K562 (cell line): ENCODE measurements around the gene HTT-AS. TPM values are rescaled to one million over a fixed set of nuclear protein-coding genes. Genes with fewer than 3 reads are reported as not detected.
A peak's percentile ranks its signal among the peaks of the same experiment; 100 is the strongest.

Experiments
- ATAC-seq: fragments of 200-7000 bp; cut with Tn5 transposase; 3 replicates; pipeline ENCODE4 v1.9.1; 2020; ENCODE audit warnings: moderate library complexity
- BruUV-seq: library from RNA; stranded (reverse); fragments of 400-500 nt; replicated peaks from 2 replicates; lab custom pipeline; 2021; lab: Mats Ljungman, UMichigan
- CTCF ChIA-PET: fragments of 300-600 bp; formaldehyde crosslinking; extraction: SDS; loops from one replicate; lab custom pipeline; 2021; ENCODE audit warnings: low intra/inter-chr PET ratio; lab: Yijun Ruan, JAX
- POLR2A ChIA-PET: fragments of 300-600, 350-650 bp; sonication (Branson Sonifier 250); formaldehyde crosslinking; extraction: SDS; loops from one replicate; lab custom pipeline; 2021; ENCODE audit warnings: antibody characterized with exemption, inconsistent platforms; lab: Yijun Ruan, JAX
- DNase-seq, 4 experiments: peaks; one replicate each; pipeline versions ENCODE4 v3.0.0 to v3.0.0-alpha.2; 2011 to 2018; ENCODE audit warnings: low spot score in 3 of 4, mixed read lengths in 3 of 4; ENCODE audit errors: extremely low read depth in 1 of 4
- FAIRE-seq: peaks from 2 replicates; lab custom pipeline; 2011; peaks lifted over from hg19 to GRCh38; lab: Jason Lieb, UNC
- H2AFZ ChIP-seq: 2 replicates; pipeline ENCODE4 v1.6.0; 2011; ENCODE audit warnings: low read depth, low read length, control low read depth, inconsistent platforms
- H3K27ac ChIP-seq: fragments of 200-600 bp; 3 replicates; pipeline ENCODE4 v1.8.0; 2011; ENCODE audit warnings: low read depth, mild to moderate bottlenecking, control low read depth, inconsistent platforms, low read length, moderate library complexity, mixed read lengths; ENCODE audit errors: extremely low read depth
- H3K27me3 ChIP-seq, 2 experiments: fragments of 300-600 bp in 1 of 2; 2 replicates in 1 of 2; 3 replicates in 1 of 2; pipeline versions ENCODE4 v1.6.0 to v1.8.0; 2011; ENCODE audit warnings: inconsistent platforms in 2 of 2, low read length in 2 of 2, mild to moderate bottlenecking in 1 of 2, mixed read lengths in 1 of 2, moderate library complexity in 1 of 2; ENCODE audit not compliant: control insufficient read depth in 2 of 2, insufficient read depth in 2 of 2
- H3K36me3 ChIP-seq: fragments of 300-600 bp; 3 replicates; pipeline ENCODE4 v1.8.0; 2011; ENCODE audit warnings: mild to moderate bottlenecking, low read length, inconsistent platforms; ENCODE audit not compliant: control insufficient read depth, insufficient read depth
- H3K4me1 ChIP-seq, 2 experiments: fragments of 200-600 bp in 1 of 2; replicated peaks in 1 of 2; 2 replicates in 1 of 2; 3 replicates in 1 of 2; pipeline versions ENCODE4 v1.5.1 to v1.8.0; 2011; ENCODE audit warnings: inconsistent platforms in 2 of 2, low read length in 2 of 2, mild to moderate bottlenecking in 1 of 2, mixed read lengths in 1 of 2, moderate library complexity in 1 of 2; ENCODE audit not compliant: control insufficient read depth in 2 of 2, insufficient read depth in 2 of 2
- H3K4me2 ChIP-seq: 2 replicates; pipeline ENCODE4 v1.6.1; 2011; ENCODE audit warnings: low read length, control low read depth, inconsistent platforms, mixed read lengths; ENCODE audit not compliant: insufficient read depth
- H3K4me3 ChIP-seq: fragments of 200-600 bp; sonication (generic), shearing (Covaris generic); 2 replicates; pipeline ENCODE4 v1.5.1; 2016; ENCODE audit warnings: control low read depth, inconsistent platforms
- H3K79me2 ChIP-seq: fragments of 200-600 bp; 3 replicates; pipeline ENCODE4 v1.8.0; 2011; ENCODE audit warnings: low read length, inconsistent platforms; ENCODE audit not compliant: control insufficient read depth, insufficient read depth
- H3K9ac ChIP-seq, 2 experiments: 2 replicates each; pipeline versions ENCODE4 v1.6.0 to v1.6.1; 2011; ENCODE audit warnings: low read depth in 2 of 2, low read length in 2 of 2, control low read depth in 1 of 2, inconsistent platforms in 1 of 2, mild to moderate bottlenecking in 1 of 2, mixed read lengths in 1 of 2; ENCODE audit not compliant: insufficient read depth in 1 of 2
- H3K9me1 ChIP-seq: one replicate; pipeline ENCODE4 v1.6.0; 2011; ENCODE audit warnings: inconsistent platforms, mild to moderate bottlenecking, low read length, moderate library complexity; ENCODE audit not compliant: control insufficient read depth, insufficient read depth
- H3K9me3 ChIP-seq: replicated peaks from 2 replicates; pipeline ENCODE4 v1.5.1; 2011; ENCODE audit warnings: low read depth, low read length, inconsistent platforms; ENCODE audit not compliant: control insufficient read depth, insufficient read depth
- H4K20me1 ChIP-seq: replicated peaks from 2 replicates; pipeline ENCODE4 v1.6.1; 2011; ENCODE audit warnings: low read length, inconsistent platforms, mixed read lengths; ENCODE audit not compliant: control insufficient read depth, insufficient read depth
- ATF7 ChIP-seq: fragments of 450-650 bp; IDR thresholded peaks from 2 replicates; pipeline ENCODE4 v1.7.1; 2014; ENCODE audit warnings: mild to moderate bottlenecking, moderate library complexity
- CBX2 ChIP-seq: fragments of 200-600 bp; sonication (generic); IDR thresholded peaks from one replicate; pipeline ENCODE4 v1.6.1; 2012; ENCODE audit warnings: mild to moderate bottlenecking, low read length, inconsistent platforms; ENCODE audit not compliant: insufficient read depth, poor library complexity, severe bottlenecking
- CBX8 ChIP-seq: fragments of 200-600 bp; sonication (generic); IDR thresholded peaks from 2 replicates; pipeline ENCODE4 v1.6.1; 2012; ENCODE audit warnings: borderline replicate concordance, mixed run types, low read depth, mild to moderate bottlenecking, moderate library complexity, mixed read lengths, low read length, control low read depth, inconsistent platforms; ENCODE audit not compliant: poor library complexity, severe bottlenecking; ENCODE audit errors: extremely low read depth
- E2F6 ChIP-seq, 2 experiments: IDR thresholded peaks; 2 replicates each; pipeline ENCODE4 v1.6.1; 2011; ENCODE audit warnings: borderline replicate concordance in 1 of 2, control low read depth in 1 of 2, low read depth in 1 of 2, low read length in 1 of 2, mild to moderate bottlenecking in 1 of 2, mixed read lengths in 1 of 2, moderate library complexity in 1 of 2; ENCODE audit not compliant: insufficient read depth in 1 of 2, insufficient read length in 1 of 2, poor library complexity in 1 of 2, severe bottlenecking in 1 of 2; ENCODE audit errors: extremely low read depth in 1 of 2
- RNF2 ChIP-seq: sonication (generic); IDR thresholded peaks from 2 replicates; pipeline ENCODE4 v1.6.1; 2016
- XRCC5 ChIP-seq: fragments of 200-400 bp; formaldehyde crosslinking; IDR thresholded peaks from 2 replicates; pipeline ENCODE4 v1.6.1; 2017; ENCODE audit warnings: low read depth, mild to moderate bottlenecking, low read length
- ZFP36 ChIP-seq: fragments of 150-350 bp; IDR thresholded peaks from 2 replicates; pipeline ENCODE4 v1.6.1; 2018; ENCODE audit warnings: low read length, low read depth; ENCODE audit not compliant: partially characterized antibody
- WGBS: fragments of 100-300 bp; shearing (Covaris generic); methylation state at CpG from one replicate; pipeline ENCODE4 v1.1.6; 2016; ENCODE audit warnings: low coverage, mixed read lengths; ENCODE audit not compliant: insufficient coverage; ENCODE audit errors: missing lambda C conversion rate; 5-methylcytosine and 5-hydroxymethylcytosine counted together
- in situ Hi-C: fragments of 300-500 bp; cut with MboI; formaldehyde crosslinking; loops from 4 replicates; pipeline ENCODE4 v1.15.0; 2018; ENCODE audit warnings: inconsistent platforms, mixed read lengths
- intact Hi-C: fragments of 100-400 bp; cut with micrococcal nuclease; formaldehyde crosslinking; loops from 2 replicates; pipeline ENCODE4 v1.14.2; 2022
- polyA plus RNA-seq, 8 experiments: library from polyadenylated mRNA; depleted of rRNA in 4 of 8; stranded (reverse) in 5 of 8; unstranded in 3 of 8; fragments of >200 nt; fragmentation: Nextera tagmentation in 2 of 8; fragmentation: Illumina TruSeq in 1 of 8; extraction: Ambion mirVana in 2 of 8; extraction: Trizol in 1 of 8; gene quantifications; 2 replicates each; pipeline versions ENCODE4 v1.2.1 to v1.2.3, GENCODE V29; 2011 to 2014; ENCODE audit warnings: inconsistent platforms in 1 of 8, missing spikeins in 1 of 8
- total RNA-seq, 7 experiments: library from RNA; depleted of rRNA in 6 of 7; stranded (reverse); fragments of >200 nt in 6 of 7; fragmentation: Illumina TruSeq in 2 of 7; extraction: Trizol in 2 of 7; gene quantifications; 2 replicates each; pipeline versions ENCODE4 v1.2.1 to v1.2.3, GENCODE V29; 2011 to 2021; ENCODE audit warnings: low replicate concordance in 1 of 7

The HTT-AS gene
- total and polyA plus RNA-seq, 9 of the 15 experiments (the other 6 are each of a cell fraction or from before 2014, with no cell fraction given), result not detected

DNA sequence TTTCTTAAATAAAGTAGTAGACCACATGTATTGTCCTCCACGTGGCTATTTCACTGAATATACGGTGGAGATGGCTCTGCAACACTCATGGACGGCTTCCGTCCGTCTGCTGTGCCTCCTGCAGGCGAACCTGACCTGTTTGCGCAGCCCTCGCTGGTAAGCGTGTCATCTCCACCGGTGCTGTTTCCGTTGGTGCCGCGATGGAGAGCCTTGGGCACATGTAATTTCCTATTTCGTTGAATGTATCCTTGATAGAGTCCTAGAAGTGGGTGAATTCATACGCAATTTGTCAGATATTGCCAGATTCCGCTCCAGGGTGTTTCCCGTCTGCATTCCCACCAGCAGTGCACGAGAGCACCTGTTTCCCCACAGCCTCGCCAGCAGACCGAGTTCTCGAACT, 48.5 kb downstream of the HTT-AS start:
- Histone ChIP-seq H3K9ac (no peak overlapping the region), H3K27me3 (peaks cover 50 to 81% of the 10 kb centered on the region in 2 experiments), H3K4me1 (no peaks in the 10 kb centered on the region; a peak in 1 of 5 replicates), H3K27ac (no peak overlapping the region), H3K79me2 (no peaks in the 10 kb centered on the region), H3K4me3 (no peak overlapping the region), H4K20me1 (no peaks in the 10 kb centered on the region; the same call in 1 of the 2 replicates), H3K9me3 (0 out of 2 replicates have a peak, but pooled peaks cover 2% of the 10 kb centered on the region), H3K9me1 (no peaks in the 10 kb centered on the region), H2AFZ (no peak overlapping the region), H3K4me2 (no peak overlapping the region), H3K36me3 (no peaks in the 10 kb centered on the region)
- intact Hi-C loops (no loop called here), in situ Hi-C loops (no loop called here)
- ChIA-PET CTCF (no interaction called here), POLR2A (no interaction called here)
- TF ChIP-seq RNF2 (peak; percentile 68; the same call in 1 of the 2 replicates), ZFP36 (peak; percentile 37), CBX8 (peak; percentile 83), E2F6 (IDR thresholded peaks at IDR 0.05; ENCODE audit: borderline replicate concordance in 1 of 2, extremely low read depth in 1 of 2, insufficient read depth in 1 of 2, insufficient read length in 1 of 2, low read depth in 1 of 2, low read length in 1 of 2, poor library complexity in 1 of 2, severe bottlenecking in 1 of 2) (peak in 1 of 2 experiments; percentile 9), XRCC5 (no peak), CBX2 (peak; percentile 87), ATF7 (no peak)
- ATAC-seq (peak; percentile 49; the same call in 1 of the 3 replicates), DNase-seq (no peak), FAIRE-seq (no peak)
- no TSS peak for BruUV-seq
- 19% methylated on average over 20 of the region's 21 CpGs for WGBS
